A549 treated with Mapracorat at 1 μM for 4 hours (cell line): Measurements from ENCODE around the gene YAE1. TPM values are rescaled to one million over a fixed set of nuclear protein-coding genes. Genes with fewer than 3 reads are reported as not detected.

ENCODE experiments used
- total RNA-seq: library from RNA; stranded (reverse); fragments of 200-300 nt; extraction: Qiagen RNA extraction; gene quantifications from 5 replicates; pipeline ENCODE4 v1.2.3, GENCODE V29; 2022

Gene YAE1
- 17.9 to 25.3 TPM (median 18.4 TPM) in 5 replicates for total RNA-seq

GRCh38 chr7:39566023-39566921, at the start of gene YAE1:
Gene YAE1 (plus strand): TSS chr7:39566404. CDS start chr7:39566419, 15 bp downstream.

Other genes with a start within 250 kb of the YAE1 start
- 29.2 to 47.3 TPM (median 34.5 TPM) in 5 replicates for gene RALA, start 57.2 kb downstream of the YAE1 start, total RNA-seq